Peyer's patch (tissue), 4 donors: ENCODE data around the gene BAHD1. TPM values are rescaled to one million over a fixed set of nuclear protein-coding genes. Genes with fewer than 3 reads are reported as not detected.

Source experiments
- DNase-seq, 3 donors: peaks; one replicate each; pipeline ENCODE4 v3.0.0-alpha.2; 2017 to 2019
- H3K27ac ChIP-seq, 4 donors: fragments of 200-600 bp; sonication (generic); one replicate each; pipeline ENCODE4 v1.5.1; 2016 to 2019
- H3K27me3 ChIP-seq, 2 donors: fragments of 200-600 bp; sonication (generic); one replicate each; pipeline ENCODE4 v1.5.1; 2019
- H3K36me3 ChIP-seq, 3 donors: fragments of 200-600 bp; sonication (generic); one replicate each; pipeline ENCODE4 v1.5.1; 2016 to 2019
- H3K4me1 ChIP-seq, 4 donors: fragments of 200-600 bp; sonication (generic); one replicate each; pipeline ENCODE4 v1.5.1; 2016 to 2019
- H3K4me3 ChIP-seq, 4 donors: fragments of 200-600 bp; sonication (generic); 1 replicate in 3 of 4; 2 replicates in 1 of 4; pipeline ENCODE4 v1.5.1; 2016 to 2019; ENCODE audit warnings: mild to moderate bottlenecking in 1 of 4
- H3K9me3 ChIP-seq, 4 donors: fragments of 200-600 bp; sonication (generic); one replicate each; pipeline ENCODE4 v1.5.1; 2016 to 2019; ENCODE audit warnings: mild to moderate bottlenecking in 1 of 4
- POLR2A ChIP-seq, 2 donors: fragments of 450-650 bp; IDR thresholded peaks; one replicate each; pipeline ENCODE4 v1.5.1; 2017; ENCODE audit warnings: antibody characterized with exemption in 2 of 2, mild to moderate bottlenecking in 2 of 2, moderate library complexity in 2 of 2
- total RNA-seq, 4 donors: library from RNA; depleted of rRNA; stranded (reverse); fragments of >200 nt; gene quantifications; one replicate each; pipeline ENCODE4 v1.1.0, GENCODE V29; 2016
- TF ChIP-seq, protein P1 (sequence below), 6 experiments: fragments of 450-650 bp in 4 of 6; fragments of 200-600 bp in 2 of 6; sonication (generic) in 1 of 6; IDR thresholded peaks; one replicate each; pipeline ENCODE4 v1.5.1; 2017 to 2019; ENCODE audit warnings: antibody characterized with exemption in 6 of 6, mild to moderate bottlenecking in 3 of 6, moderate library complexity in 1 of 6

Gene BAHD1
- total RNA-seq, 4 donors from 2014 or later: 8.3 to 41.0 (median 31.4) TPM

DNA sequence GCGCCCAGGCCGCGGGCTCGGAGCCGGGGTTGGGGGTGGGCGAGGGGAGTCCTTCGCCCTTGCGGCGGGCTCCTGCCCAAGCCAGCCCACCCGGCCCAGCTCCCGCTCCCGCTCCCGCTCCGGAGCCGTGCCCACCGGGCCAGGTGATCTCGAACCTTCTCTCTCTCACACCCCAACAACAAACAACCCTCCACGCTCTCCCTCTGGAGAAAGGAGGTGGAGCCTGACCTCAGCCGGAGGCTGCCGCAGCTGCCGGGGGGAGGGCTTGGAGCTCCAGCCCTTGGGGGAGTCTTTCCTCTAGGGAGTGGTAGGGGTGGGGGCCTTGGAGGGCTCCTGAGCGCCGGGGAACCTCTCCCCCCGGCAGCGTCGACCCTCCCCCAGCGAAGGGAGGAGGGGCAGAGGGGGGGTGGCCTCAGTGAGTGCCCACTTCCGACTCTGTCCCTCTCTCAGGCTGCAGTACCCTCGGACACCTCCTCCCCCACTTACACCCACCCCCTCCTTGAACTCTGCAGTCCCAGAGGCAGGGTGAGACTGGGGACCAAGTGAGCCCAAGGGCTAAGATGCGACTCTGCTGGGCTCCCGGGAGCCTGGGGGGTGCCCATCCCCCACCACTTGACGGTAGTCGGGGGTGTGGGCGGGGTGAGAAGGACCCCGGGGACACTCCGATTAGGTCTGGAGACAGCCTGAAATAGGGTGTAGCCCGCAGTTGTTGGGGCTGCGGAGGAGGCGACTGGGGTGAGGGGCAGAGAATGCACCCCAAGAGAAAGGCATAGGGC, 4.4 kb upstream of the BAHD1 start:
- Histone ChIP-seq H3K4me1 (peaks cover 0 to 28% (median 19%) of the 10 kb centered on the region in 4 donors), H3K9me3 (no peaks in the 10 kb centered on the region), H3K27me3 (peaks cover 0 to 8% of the 10 kb centered on the region in 2 donors), H3K4me3 (peak overlapping the region; percentile 26 to 46 (median 43)), H3K27ac (peak overlapping the region in 1 of 4 donors; percentile 31), H3K36me3 (no peaks in the 10 kb centered on the region)
- TF ChIP-seq, protein P1, sequence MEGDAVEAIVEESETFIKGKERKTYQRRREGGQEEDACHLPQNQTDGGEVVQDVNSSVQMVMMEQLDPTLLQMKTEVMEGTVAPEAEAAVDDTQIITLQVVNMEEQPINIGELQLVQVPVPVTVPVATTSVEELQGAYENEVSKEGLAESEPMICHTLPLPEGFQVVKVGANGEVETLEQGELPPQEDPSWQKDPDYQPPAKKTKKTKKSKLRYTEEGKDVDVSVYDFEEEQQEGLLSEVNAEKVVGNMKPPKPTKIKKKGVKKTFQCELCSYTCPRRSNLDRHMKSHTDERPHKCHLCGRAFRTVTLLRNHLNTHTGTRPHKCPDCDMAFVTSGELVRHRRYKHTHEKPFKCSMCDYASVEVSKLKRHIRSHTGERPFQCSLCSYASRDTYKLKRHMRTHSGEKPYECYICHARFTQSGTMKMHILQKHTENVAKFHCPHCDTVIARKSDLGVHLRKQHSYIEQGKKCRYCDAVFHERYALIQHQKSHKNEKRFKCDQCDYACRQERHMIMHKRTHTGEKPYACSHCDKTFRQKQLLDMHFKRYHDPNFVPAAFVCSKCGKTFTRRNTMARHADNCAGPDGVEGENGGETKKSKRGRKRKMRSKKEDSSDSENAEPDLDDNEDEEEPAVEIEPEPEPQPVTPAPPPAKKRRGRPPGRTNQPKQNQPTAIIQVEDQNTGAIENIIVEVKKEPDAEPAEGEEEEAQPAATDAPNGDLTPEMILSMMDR (IDR thresholded peaks at IDR 0.05): no peak
- TF ChIP-seq POLR2A (IDR thresholded peaks at IDR 0.05): no peak
- no peak for DNase-seq

DNA sequence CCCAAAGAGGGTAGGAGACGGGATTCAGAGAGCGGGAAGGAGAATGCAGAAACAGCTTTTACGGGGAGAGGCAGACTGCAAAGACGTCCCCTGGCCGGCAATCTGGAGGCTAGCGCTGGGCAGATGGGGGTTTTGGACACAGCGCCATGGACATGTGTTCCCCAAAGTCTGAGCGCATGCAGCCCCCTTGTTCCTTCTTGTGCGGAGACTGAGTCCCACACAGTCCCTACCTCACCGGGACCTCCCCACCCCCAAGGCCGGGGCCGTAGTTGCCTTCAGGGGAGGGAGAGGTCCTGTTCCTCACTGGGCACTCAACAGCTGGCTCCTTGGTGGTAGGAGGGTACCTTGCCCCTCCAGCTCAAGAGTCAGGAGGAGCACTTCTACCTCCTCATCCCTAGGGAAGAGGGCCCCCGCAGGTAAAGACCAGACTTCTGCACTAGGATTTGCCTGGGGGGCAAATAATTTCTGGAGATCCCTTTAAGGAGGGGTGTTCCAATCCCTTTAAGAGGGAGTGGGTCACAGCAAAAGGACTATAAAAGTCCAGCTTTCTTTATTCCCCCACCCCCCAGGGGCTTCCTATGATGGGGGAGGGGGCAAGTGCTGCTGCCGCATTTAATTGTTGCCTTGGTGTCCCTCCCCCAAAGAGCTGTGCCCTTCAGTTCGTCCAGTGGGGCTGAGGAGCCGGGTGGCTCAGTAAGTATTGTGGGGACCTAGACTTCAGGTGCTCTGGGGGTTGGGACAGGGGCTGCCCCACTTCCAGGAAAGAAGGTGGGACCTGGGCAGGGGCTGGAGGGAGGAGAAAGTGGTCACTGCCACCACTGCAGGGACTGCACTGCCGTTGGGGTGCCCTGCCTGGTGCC, 3.6 kb upstream of the BAHD1 start:
- peaks cover 0 to 30% (median 21%) of the 10 kb centered on the region in 4 donors for H3K4me1 ChIP-seq
- peaks cover 0 to 8% of the 10 kb centered on the region in 2 donors for H3K27me3 ChIP-seq
- H3K27ac ChIP-seq: no peak overlapping the region
- TF ChIP-seq, protein P1 (IDR thresholded peaks at IDR 0.05): no peak
- TF ChIP-seq POLR2A (IDR thresholded peaks at IDR 0.05): no peak
- H3K36me3 ChIP-seq: no peaks in the 10 kb centered on the region
- DNase-seq: no peak
- peak overlapping the region in 3 of 4 donors; percentile 43 to 46 (median 43) for H3K4me3 ChIP-seq
- no peaks in the 10 kb centered on the region for H3K9me3 ChIP-seq

DNA sequence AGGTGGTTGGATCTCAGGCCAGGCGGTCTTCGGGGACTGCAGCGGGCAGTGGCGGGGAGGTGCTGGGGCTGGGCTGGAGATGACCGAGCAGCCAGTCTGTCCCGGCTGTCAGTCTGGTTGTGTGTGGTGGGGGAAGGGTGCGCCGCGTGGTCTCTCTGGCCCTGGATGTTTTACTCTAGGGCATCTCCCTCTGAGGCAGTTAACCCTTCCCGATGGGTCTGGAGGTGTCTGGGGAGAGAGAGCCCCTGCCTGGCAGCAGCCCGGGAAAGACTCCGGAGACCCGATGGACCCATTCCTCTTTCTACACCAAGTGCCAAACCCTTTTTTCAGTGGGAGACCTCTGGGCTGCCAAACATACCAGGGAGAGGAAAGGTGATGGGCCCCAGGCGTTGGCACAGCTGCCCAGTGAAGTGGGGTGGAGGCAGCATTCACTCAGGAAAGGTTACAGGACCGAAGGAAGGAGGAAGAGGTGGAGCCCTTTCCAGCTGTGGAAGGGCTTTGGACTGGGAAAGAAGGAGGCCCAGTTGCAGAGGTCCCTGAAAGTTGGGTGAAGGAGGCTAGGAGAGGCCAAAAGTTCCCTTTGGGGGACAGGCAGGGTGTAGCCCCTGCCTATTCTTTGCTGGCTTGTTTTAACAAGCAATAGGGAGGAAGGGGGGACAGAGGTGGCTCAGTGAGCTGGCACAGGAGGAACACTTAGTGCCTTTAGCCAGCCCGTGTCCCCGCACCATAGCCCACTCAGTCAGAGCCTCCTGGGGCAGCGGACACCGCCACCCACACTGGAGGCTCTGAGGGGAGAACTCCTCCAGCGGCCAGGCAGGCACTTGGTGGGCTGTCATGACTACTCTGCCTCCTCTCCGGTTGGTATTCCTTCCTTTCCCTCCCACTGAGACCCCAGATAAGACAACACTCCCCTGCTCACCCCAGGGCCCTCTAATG, 2.7 kb upstream of the BAHD1 start:
- no peak for TF ChIP-seq POLR2A (IDR thresholded peaks at IDR 0.05)
- TF ChIP-seq, protein P1 (IDR thresholded peaks at IDR 0.05): no peak
- Histone ChIP-seq H3K27ac (no peak overlapping the region), H3K27me3 (peaks cover 0 to 8% of the 10 kb centered on the region in 2 donors), H3K36me3 (no peaks in the 10 kb centered on the region), H3K9me3 (no peaks in the 10 kb centered on the region), H3K4me3 (no peak overlapping the region), H3K4me1 (peaks cover 7 to 39% (median 23%) of the 10 kb centered on the region in 4 donors)
- DNase-seq: no peak

DNA sequence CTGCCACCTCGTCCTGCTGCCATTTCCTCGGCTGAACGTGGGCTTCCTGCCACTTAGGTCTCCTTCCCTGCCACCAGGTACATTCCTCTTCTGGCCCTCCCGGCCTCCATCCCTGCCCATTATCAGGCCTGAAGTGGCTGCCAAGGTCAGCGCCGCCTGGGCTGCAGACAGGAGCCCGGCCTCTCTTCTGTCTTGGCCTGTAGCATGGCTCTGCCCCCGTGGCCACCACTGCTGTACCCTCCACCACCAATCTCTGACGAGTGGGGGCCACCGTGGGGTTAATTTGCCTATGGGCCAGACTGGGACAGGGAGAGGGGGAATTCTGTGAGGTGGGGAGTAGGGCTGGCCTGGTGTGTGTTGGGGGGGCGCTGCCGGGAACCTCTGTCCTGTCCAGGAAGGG, 2.0 kb upstream of the BAHD1 start:
- Histone ChIP-seq H3K9me3 (no peaks in the 10 kb centered on the region), H3K36me3 (no peaks in the 10 kb centered on the region), H3K27me3 (peaks cover 0 to 8% of the 10 kb centered on the region in 2 donors), H3K27ac (no peak overlapping the region), H3K4me1 (peaks cover 7 to 46% (median 23%) of the 10 kb centered on the region in 4 donors), H3K4me3 (no peak overlapping the region)
- DNase-seq: peak in 1 of 3 donors; percentile 41
- no peak for TF ChIP-seq POLR2A (IDR thresholded peaks at IDR 0.05)
- TF ChIP-seq, protein P1 (IDR thresholded peaks at IDR 0.05): no peak
